Stimulated activated CD4-positive, alpha-beta T cell treated with anti-CD3 and anti-CD28 coated beads, Interleukin-15, amount 100 ng/mL, for 48 hours (primary cell): ENCODE results near the gene CYP1A1.
"Not testable (repeated sequence)": the region's sequence is repeated elsewhere in the genome, so short reads cannot be mapped to it uniquely, and the experiment has no call there.

ENCODE experiments used
- DNase-seq, 2 donors: peaks; one replicate each; pipeline ENCODE4 v3.0.0-alpha.2; 2020; ENCODE audit warnings: low read depth in 2 of 2

CYP1A1 gene

GRCh38 chr15:74735305-74735704, 10.0 kb upstream of the CYP1A1 start:
- no peak for DNase-seq

DNA sequence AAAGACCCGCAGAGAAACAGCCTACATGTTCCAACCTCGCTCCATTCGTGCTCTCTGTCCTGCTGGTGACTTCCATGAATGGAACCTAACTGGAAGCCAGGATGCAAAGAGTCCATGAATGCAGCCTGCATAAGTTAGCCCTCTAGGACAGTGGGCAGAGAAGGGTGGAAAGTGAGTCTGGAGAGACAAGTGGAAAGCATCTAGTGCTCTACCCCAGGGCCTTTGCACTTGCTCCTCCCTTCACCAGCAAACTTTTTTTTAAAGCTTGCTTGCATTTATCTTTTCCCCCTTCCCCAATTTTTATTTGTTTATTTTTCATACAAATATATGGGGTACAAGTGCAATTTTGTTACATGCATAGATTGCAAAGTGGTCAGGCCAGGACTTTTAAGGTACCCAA, 7.9 kb upstream of the CYP1A1 start:
- DNase-seq, result no peak

- DNase-seq, result no peak
Observed at GRCh38 chr15:74732846-74733245, 7.5 kb upstream of the CYP1A1 start.

DNA sequence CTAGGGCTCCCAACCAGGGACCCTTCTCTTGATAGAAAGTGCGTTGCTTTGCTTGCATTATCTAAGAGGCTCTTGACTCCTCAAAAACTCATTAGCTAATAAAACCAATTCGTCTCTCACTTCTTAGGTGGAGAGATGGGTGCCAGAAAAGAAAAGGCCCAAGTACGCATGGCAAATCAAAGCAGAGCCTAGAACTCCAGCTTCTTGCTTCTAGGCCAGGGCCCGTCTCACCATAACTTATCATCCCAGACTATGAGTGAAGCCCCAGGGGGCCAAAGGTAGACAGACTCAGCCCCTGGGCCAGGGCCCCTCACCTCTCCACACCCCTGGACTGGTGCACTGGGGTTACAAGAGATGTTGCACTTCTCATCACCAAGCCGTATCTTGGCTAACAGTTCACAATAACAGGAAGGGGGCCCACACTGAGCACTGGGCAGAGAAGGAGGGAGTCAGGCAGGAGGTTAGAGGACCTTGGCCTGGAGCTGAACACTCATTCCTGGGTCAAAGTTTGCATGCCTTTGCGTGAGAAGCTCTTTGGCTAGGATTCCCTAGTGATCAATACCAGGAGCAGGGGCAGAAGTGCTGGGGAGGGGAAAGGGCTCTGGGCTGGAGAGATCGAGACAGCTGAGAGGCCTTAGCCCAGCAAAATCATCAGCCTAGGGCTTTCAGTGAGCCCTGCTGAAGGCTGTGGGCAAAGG, 5.4 kb upstream of the CYP1A1 start:
- no peak for DNase-seq

DNA sequence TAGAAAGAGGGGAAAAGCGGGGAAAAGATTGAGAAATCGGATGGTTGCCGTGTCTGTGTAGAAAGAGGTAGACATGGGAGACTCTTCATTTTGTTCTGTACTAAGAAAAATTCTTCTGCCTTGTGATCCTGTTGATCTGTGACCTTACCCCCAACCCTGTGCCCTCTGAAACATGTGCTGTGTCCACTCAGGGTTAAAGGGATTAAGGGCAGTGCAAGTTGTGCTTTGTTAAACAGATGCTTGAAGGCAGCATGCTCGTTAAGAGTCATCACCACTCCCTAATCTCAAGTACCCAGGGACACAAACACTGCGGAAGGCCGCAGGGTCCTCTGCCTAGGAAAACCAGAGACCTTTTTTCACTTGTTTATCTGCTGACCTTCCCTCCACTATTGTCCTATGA, 4.0 kb upstream of the CYP1A1 start:
- DNase-seq, result not testable (repeated sequence)

DNA sequence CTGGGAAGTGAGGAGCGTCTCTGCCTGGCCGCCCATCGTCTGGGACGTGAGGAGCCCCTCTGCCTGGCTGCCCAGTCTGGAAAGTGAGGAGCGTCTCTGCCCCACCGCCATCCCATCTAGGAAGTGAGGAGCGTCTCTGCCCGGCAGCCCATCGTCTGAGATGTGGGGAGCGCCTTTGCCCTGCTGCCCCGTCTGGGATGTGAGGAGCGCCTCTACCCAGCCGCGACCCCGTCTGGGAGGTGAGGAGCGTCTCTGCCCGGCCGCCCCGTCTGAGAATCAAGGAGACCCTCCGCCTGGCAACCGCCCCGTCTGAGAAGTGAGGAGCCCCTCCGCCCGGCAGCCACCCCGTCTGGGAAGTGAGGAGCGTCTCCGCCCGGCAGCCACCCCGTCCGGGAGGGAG, 3.4 kb upstream of the CYP1A1 start:
- DNase-seq, result not testable (repeated sequence)

DNA sequence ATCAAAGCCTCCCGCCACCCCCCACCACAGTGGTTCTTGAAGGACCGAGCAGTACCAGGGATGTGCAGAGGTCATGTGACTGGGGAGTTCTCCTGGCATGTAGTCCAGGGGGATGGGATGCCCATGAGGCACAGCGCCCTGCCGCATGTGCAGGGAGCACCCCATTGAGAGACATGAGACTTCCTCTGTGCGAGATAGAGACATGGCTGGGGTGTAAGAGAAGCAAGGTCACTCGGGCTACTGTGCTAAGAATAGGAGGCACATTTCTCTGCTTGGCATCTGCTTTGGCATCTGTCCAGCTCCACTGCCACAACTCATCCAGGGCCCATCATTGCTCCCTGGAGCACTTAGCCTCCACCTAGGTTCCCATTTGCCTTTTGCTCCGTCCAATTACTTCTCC, 2.4 kb upstream of the CYP1A1 start:
- DNase-seq, result no peak

- DNase-seq, result no peak
Observed at GRCh38 chr15:74726774-74727164, 1.4 kb upstream of the CYP1A1 start.

DNA sequence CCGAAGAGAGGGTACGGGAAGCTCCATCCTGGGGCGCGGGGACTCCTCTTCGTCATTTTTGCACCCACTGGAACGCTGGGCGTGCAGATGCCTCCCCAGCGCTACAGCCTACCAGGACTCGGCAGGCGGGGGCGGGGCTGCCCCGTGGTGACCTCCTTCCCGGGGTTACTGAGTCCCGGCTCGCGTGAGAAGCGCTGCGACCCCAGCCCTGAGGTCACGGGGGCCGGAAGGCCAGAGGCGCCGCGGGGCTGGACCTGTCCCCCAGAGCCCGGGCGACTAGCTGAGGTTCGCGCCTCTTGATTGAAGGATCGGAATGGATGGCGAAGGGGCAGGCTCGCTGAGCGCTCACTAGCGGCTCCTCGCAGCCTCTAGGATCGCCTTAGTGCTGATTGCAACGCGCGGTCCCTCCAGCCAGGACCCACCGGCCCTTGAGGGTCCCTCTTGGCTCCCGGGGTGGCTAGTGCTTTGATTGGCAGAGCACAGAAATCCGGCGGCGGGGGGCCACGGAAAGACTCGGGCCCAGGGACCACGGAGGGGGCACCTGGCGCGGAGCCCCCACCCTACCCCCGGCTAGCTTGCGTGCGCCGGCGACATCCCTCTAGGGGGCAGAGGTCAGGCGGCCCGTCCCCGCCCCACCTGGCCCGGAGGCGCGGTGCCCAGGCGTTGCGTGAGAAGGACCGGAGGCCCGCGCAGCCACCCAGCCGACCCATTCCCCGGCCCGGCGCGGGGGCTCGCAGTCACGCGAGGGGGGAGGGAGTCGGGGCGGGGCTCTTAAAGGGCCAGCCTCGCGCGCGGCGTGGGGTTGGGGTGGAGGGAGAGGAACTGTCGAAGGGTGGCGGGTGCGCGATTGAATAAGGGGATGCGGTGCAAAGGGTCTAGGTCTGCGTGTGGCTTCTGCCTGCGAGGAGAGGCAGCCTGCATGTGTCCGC, 781 bp upstream of the CYP1A1 start:
- peak in 1 of 2 donors; percentile 55 for DNase-seq

DNA sequence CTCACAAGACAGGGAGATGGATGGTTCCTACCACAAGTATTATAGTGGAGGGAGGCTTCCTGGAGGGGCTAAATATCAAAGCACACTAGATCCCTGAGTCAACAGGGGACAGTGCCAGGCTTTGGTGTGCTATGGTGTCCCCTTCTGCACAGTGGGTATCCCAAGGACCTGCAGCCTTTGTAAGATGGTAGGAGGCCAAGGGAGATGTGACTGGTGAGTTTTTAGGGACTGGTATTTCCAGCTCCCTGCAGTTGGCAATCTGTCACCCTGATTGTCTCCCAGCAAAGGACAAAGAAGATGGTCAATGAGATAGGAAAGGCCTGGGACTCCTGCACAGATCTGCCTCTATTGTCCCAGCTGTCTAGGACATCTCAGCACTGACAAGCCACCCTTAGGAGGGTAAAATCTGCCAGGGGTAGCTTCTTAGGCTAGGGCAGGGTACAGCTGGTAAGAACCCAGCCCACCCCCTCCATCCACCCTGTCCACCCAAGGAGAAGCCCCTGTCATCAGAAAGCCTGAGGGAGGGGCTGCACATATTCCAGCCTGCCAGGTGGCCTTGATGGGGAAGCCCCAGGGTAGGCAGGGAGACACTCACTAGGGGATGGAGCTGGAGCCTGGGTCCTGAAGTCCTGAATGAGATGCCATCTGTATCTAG, 631 bp downstream of the CYP1A1 start:
- DNase-seq, result no peak

- no peak for DNase-seq
Observed at GRCh38 chr15:74723754-74724334, 1.5 kb downstream of the CYP1A1 start.

DNA sequence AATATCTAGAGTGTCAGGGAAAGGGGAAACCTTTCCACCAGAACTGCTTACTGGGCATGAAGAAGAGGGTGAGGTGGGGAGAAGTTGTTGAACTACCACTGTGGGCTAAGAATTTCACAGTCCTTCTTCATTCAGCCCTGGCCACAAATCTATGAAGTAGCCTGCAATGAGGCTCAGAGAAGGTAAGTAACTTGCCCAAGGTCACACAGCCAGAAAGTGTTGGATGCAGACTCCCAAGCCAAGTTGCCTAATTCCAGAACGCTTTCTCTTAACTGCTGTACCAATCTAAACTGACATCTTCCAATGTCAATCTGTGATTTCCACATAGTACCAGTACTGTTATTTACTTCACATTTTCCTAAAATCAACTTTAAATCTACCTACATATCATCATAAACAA, 2.1 kb downstream of the CYP1A1 start:
- no peak for DNase-seq

- DNase-seq, result no peak
Observed at GRCh38 chr15:74722591-74722990, 2.7 kb downstream of the CYP1A1 start.

DNA sequence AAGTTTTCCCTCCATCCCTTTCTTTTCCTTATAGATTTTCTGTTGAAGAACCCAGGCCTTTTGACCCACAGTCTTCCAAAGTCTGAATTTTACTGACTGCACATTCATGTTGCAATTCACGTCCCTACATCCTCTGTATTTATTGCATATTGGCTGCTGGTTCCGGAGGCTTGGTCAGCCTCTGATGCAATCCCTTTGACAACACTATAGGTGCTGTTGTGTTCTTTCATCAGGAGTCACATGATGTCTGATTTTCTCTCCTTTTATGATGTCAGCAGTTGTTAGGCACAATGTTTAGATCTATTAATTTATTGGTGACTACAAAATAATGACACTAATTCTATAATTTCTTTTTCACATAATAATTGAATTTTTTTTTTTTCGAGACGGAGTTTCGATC, 8.7 kb downstream of the CYP1A1 start:
- DNase-seq, result no peak

GRCh38 chr15:74712311-74712710, 13.0 kb downstream of the CYP1A1 start:
- no peak for DNase-seq

DNA sequence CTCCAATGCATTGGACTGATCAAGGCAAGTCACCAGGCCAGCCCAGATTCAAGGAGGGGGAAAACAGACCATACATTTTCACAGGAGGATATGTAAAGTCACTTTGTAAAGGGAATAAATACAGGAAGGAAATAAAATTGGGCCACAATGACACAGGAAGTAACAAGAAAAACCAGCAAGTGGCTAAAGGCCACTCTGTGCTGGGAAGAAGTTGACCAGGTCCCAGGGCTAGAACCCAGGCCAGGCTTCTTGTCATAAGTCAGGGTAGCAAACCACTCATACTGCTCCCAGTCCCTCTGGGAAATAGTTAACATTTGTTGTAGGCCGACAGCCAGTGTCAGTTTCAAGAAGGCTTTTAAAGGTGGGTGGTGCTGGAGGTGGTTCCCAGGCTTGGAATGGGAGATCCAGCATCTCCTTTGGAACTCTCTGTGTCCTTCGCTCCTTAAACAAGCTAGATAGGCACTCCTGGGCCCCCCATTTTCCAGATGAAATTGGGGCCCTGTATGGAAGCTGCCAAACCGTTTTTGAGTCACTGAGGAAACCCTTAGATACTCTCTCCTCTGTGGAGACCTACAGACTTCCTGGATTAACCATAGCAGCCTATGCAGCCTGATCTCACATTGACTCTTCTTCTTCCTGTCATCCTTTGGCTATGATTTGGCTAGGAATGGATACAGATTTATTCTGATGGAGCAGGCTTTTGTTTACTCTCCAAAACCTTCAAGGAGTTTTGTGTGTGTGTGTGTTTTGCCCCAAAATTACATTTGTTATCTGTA, 14.8 kb downstream of the CYP1A1 start:
- no peak for DNase-seq

GRCh38 chr15:74709892-74710291, 15.4 kb downstream of the CYP1A1 start:
- no peak for DNase-seq

- DNase-seq, result no peak
Observed at GRCh38 chr15:74709011-74709410, 16.3 kb downstream of the CYP1A1 start.

DNA sequence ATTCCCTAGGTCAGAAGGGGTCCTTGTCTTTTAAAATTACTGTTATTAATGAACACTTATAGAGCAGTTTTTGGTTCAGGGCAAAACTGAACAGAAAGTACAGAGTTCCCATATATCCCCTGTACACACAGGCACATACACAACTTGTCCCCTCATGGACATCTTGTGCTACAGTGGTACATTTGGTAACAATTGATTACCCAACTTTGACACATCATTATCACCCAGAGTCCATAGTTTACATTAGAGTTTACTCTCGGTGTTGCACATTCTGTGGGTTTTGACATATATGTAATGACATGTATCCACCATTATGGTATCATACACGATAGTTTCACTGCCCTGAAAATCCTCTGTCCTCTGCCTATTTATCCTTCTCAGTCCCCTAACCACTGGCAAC, 28.5 kb downstream of the CYP1A1 start:
- no peak for DNase-seq

- DNase-seq, result no peak
Observed at GRCh38 chr15:74696398-74696729, 29.0 kb downstream of the CYP1A1 start.

- DNase-seq, result peak; percentile 71 to 81
Observed at GRCh38 chr15:74695597-74696397, 29.5 kb downstream of the CYP1A1 start, which contains the start of gene EDC3. EDC3 (minus strand) TSS chr15:74696024; CDS start chr15:74675124, 20,900 bp downstream.
